ENCODE measurements around the gene ZNF132. TPM values are rescaled to one million over a fixed set of nuclear protein-coding genes. Genes with fewer than 3 reads are reported as not detected.

Gene ZNF132
- total RNA-seq, 4 donors from 2014 or later: 3.7 to 6.7 (median 4.5) TPM

DNA sequence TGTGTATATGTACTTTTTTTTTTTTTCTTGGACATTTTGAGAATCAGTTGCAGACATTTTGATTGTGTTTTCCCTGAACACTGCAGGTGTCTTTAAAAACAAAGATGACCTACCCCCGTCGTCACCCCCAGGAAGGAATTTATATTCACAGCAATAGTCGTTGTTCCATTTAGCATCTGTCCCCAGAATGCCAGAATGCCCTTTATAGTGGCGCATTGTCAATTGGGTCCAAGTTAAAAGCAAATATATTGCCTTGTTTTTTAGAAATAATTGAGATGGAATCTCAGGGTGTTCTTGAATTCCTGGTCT lies 46.3 kb downstream of the ZNF132 start:
- H3K27me3 ChIP-seq: peaks cover 0 to 29% (median 15%) of the 10 kb centered on the region in 4 donors
- no peak overlapping the region for H3K4me3 ChIP-seq
- peaks cover 12 to 34% (median 33%) of the 10 kb centered on the region in 4 donors for H3K4me1 ChIP-seq
- intact Hi-C loops (cut with DNase I): no loop called here
- TF ChIP-seq POLR2A (IDR thresholded peaks at IDR 0.05; ENCODE audit: low read depth): no peak
- TF ChIP-seq POLR2AphosphoS5 (IDR thresholded peaks at IDR 0.05): no peak
- TF ChIP-seq EP300 (IDR thresholded peaks at IDR 0.05): no peak
- TF ChIP-seq, protein P1, sequence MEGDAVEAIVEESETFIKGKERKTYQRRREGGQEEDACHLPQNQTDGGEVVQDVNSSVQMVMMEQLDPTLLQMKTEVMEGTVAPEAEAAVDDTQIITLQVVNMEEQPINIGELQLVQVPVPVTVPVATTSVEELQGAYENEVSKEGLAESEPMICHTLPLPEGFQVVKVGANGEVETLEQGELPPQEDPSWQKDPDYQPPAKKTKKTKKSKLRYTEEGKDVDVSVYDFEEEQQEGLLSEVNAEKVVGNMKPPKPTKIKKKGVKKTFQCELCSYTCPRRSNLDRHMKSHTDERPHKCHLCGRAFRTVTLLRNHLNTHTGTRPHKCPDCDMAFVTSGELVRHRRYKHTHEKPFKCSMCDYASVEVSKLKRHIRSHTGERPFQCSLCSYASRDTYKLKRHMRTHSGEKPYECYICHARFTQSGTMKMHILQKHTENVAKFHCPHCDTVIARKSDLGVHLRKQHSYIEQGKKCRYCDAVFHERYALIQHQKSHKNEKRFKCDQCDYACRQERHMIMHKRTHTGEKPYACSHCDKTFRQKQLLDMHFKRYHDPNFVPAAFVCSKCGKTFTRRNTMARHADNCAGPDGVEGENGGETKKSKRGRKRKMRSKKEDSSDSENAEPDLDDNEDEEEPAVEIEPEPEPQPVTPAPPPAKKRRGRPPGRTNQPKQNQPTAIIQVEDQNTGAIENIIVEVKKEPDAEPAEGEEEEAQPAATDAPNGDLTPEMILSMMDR (IDR thresholded peaks at IDR 0.05): no peak
- 82% methylated on average over 4 of the region's 4 CpGs for WGBS
- no peak for DNase-seq (ENCODE audit: extremely low spot score)
- H3K9me3 ChIP-seq: no peaks in the 10 kb centered on the region
- no peak overlapping the region for H3K27ac ChIP-seq (replicated peaks in 1 of 4)
- peaks cover 46 to 69% (median 60%) of the 10 kb centered on the region in 4 donors for H3K36me3 ChIP-seq

DNA sequence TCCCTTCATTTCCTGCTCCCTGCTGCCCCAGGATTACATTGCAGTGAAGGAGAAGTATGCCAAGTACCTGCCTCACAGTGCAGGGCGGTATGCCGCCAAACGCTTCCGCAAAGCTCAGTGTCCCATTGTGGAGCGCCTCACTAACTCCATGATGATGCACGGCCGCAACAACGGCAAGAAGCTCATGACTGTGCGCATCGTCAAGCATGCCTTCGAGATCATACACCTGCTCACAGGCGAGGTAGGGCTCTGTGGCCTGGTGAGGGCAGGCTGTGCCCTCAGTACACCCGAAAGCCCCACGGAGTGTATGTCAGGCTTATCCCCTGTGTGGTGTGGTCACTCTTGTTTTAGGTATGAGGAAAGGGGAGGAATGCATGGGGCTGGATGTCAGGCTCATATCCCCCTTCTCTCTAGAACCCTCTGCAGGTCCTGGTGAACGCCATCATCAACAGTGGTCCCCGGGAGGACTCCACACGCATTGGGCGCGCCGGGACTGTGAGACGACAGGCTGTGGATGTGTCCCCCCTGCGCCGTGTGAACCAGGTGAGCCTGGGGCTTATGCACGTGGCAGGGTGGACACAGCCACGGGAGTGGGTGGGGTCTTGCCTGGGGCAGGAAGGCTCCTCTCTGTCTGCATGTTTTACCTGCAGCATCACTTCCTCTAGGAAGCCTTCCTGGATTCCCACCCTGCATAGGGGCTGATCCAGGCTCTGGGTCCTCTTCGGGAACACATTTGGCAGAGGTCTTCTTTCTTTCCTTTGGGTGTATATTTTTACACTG lies 46.8 kb downstream of the ZNF132 start:
- Histone ChIP-seq H3K4me1 (peaks cover 16 to 40% (median 39%) of the 10 kb centered on the region in 4 donors), H3K9me3 (no peaks in the 10 kb centered on the region), H3K27me3 (peaks cover 0 to 29% (median 15%) of the 10 kb centered on the region in 4 donors), H3K36me3 (peaks cover 50 to 74% (median 63%) of the 10 kb centered on the region in 4 donors), H3K4me3 (no peak overlapping the region), H3K27ac (replicated peaks in 1 of 4) (no peak overlapping the region)
- intact Hi-C loops (cut with DNase I): no loop called here
- no peak for DNase-seq (ENCODE audit: extremely low spot score)
- TF ChIP-seq EP300 (IDR thresholded peaks at IDR 0.05) (no peak), POLR2AphosphoS5 (IDR thresholded peaks at IDR 0.05) (no peak), POLR2A (IDR thresholded peaks at IDR 0.05; ENCODE audit: low read depth) (no peak)
- TF ChIP-seq, protein P1 (IDR thresholded peaks at IDR 0.05): no peak
- 95% methylated on average over 16 of the region's 26 CpGs for WGBS

DNA sequence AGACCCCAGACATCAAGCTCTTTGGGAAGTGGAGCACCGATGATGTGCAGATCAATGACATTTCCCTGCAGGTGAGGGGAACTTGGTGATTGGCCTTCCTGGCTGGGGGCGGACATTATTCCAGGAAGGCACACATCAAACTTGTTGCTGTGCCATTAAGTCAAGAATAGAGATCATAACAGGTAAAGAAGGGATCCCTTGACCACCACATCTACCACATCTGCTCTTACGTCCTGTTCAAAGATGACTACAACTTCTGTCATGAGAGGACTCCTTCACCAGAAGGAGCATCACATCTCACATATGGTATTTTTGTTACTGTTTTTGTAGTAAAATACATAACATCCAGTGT lies 51.8 kb downstream of the ZNF132 start:
- 82% methylated on average over 3 of the region's 3 CpGs for whole genome bisulfite sequencing
- intact Hi-C loops (cut with DNase I): no loop called here
- Histone ChIP-seq H3K27me3 (no peaks in the 10 kb centered on the region), H3K36me3 (peaks cover 33 to 53% (median 41%) of the 10 kb centered on the region in 4 donors), H3K4me1 (peaks cover 31 to 50% (median 47%) of the 10 kb centered on the region in 4 donors), H3K9me3 (no peaks in the 10 kb centered on the region), H3K27ac (replicated peaks in 1 of 4) (no peak overlapping the region), H3K4me3 (peak overlapping the region; percentile 75 to 87 (median 80))
- TF ChIP-seq, protein P1 (IDR thresholded peaks at IDR 0.05): no peak
- TF ChIP-seq POLR2A (IDR thresholded peaks at IDR 0.05; ENCODE audit: low read depth) (no peak), EP300 (IDR thresholded peaks at IDR 0.05) (no peak), POLR2AphosphoS5 (IDR thresholded peaks at IDR 0.05) (no peak)
- DNase-seq (ENCODE audit: extremely low spot score): no peak

DNA sequence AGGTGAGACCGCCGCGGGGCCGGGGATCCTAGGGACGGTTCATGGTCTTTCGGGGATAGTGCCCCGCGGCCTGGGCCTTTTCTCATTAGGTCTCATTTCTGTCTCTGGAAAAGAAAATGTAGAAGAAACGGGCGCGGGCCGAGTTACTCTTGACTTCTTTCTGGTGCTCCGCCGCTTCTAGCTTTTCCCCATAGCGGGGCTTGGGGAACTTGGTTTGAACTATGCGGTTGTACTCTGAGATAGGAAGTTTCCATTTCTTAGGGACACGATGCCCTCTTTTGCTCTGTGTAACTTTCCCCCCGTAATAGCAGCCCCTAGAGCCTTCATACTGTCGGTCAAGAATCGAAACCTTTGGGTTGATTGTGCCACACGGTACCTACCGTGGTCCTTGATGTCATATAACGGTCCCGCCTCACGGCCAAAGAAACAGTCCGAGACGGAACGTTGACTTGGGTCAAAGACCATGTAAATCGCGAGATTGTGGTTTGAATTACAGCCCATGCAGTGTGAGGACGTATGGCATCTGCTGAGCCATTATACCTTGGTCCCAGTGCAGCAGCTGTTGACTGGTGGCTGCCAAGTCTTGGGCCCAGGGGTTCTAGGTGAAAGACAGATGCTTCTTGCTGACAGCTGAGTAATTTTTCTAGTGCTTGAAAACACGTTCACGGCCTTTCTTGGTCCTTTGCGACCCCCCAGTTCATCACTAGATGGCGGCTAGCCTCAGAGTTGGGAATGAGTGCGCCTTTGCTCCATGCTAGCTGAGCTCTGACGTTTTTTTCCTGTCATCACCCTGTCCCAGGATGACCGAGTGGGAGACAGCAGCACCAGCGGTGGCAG lies 52.4 kb downstream of the ZNF132 start:
- 9% methylated on average over 38 of the region's 39 CpGs for WGBS
- Histone ChIP-seq H3K36me3 (peaks cover 27 to 47% (median 35%) of the 10 kb centered on the region in 4 donors), H3K27ac (replicated peaks in 1 of 4) (peak overlapping the region; percentile 95 to 99 (median 98)), H3K4me1 (peaks cover 31 to 54% (median 47%) of the 10 kb centered on the region in 4 donors), H3K27me3 (no peaks in the 10 kb centered on the region), H3K9me3 (no peaks in the 10 kb centered on the region), H3K4me3 (peak overlapping the region; percentile 75 to 87 (median 80))
- intact Hi-C loops (cut with DNase I): no loop called here
- DNase-seq (ENCODE audit: extremely low spot score): no peak
- TF ChIP-seq POLR2A (IDR thresholded peaks at IDR 0.05; ENCODE audit: low read depth) (no peak), EP300 (IDR thresholded peaks at IDR 0.05) (no peak), POLR2AphosphoS5 (IDR thresholded peaks at IDR 0.05) (no peak)
- TF ChIP-seq, protein P1 (IDR thresholded peaks at IDR 0.05): no peak

Data from esophagus muscularis mucosa (tissue), 4 donors.